Measurements from ENCODE around the gene DYNC1I2.

The DYNC1I2 gene

GRCh38 chr2:171735991-171736710, 48.9 kb downstream of the DYNC1I2 start:
- Histone ChIP-seq H3K36me3 (ENCODE audit: insufficient read depth, low read length) (peaks cover 43% of the 10 kb centered on the region), H2AFZ (ENCODE audit: low read length) (no peak overlapping the region)

GRCh38 chr2:171741189-171741588, 53.9 kb downstream of the DYNC1I2 start:
- no peak overlapping the region for H2AFZ ChIP-seq (ENCODE audit: low read length)
- no peaks in the 10 kb centered on the region for H3K79me2 ChIP-seq (ENCODE audit: insufficient read depth, low read length)
- H3K27ac ChIP-seq (ENCODE audit: low read depth, low read length, poor library complexity, severe bottlenecking): no peak overlapping the region
- H4K20me1 ChIP-seq (ENCODE audit: insufficient read depth, low read length): no peaks in the 10 kb centered on the region
- H3K9me3 ChIP-seq (ENCODE audit: low read length): no peaks in the 10 kb centered on the region
- H3K9me2 ChIP-seq (ENCODE audit: low read depth, low read length): no peaks in the 10 kb centered on the region
- H3K4me3 ChIP-seq (ENCODE audit: low read depth, low read length, poor library complexity, severe bottlenecking): no peak overlapping the region
- no peak for TF ChIP-seq CTCF (IDR thresholded peaks at IDR 0.05; ENCODE audit: low read length)
- TF ChIP-seq EZH2 (IDR thresholded peaks at IDR 0.05; ENCODE audit: borderline replicate concordance, low read length): no peak
- H3K9ac ChIP-seq (ENCODE audit: low read length): no peak overlapping the region
- H3K4me1 ChIP-seq (ENCODE audit: insufficient read depth, low read length, severe bottlenecking): peaks cover 9% of the 10 kb centered on the region
- H3K4me2 ChIP-seq (ENCODE audit: low read length): no peak overlapping the region
- H3F3A ChIP-seq (ENCODE audit: insufficient read depth, low read length): no peaks in the 10 kb centered on the region
- no peaks in the 10 kb centered on the region for H3K27me3 ChIP-seq (ENCODE audit: insufficient read depth, low read length)
- peaks cover 41% of the 10 kb centered on the region for H3K36me3 ChIP-seq (ENCODE audit: insufficient read depth, low read length)

More at GRCh38 chr2:171735991-171736710, 48.9 kb downstream of the DYNC1I2 start:
- H3K27me3 ChIP-seq (ENCODE audit: insufficient read depth, low read length): no peaks in the 10 kb centered on the region
- H3K9me2 ChIP-seq (ENCODE audit: low read depth, low read length): no peaks in the 10 kb centered on the region
- H3K4me3 ChIP-seq (ENCODE audit: low read depth, low read length, poor library complexity, severe bottlenecking): no peak overlapping the region
- no peaks in the 10 kb centered on the region for H3K9me3 ChIP-seq (ENCODE audit: low read length)
- peaks cover 5% of the 10 kb centered on the region for H3K4me1 ChIP-seq (ENCODE audit: insufficient read depth, low read length, severe bottlenecking)
- H3K79me2 ChIP-seq (ENCODE audit: insufficient read depth, low read length): no peaks in the 10 kb centered on the region
- no peak overlapping the region for H3K27ac ChIP-seq (ENCODE audit: low read depth, low read length, poor library complexity, severe bottlenecking)
- H3K4me2 ChIP-seq (ENCODE audit: low read length): no peak overlapping the region
- no peaks in the 10 kb centered on the region for H3F3A ChIP-seq (ENCODE audit: insufficient read depth, low read length)
- TF ChIP-seq EZH2 (IDR thresholded peaks at IDR 0.05; ENCODE audit: borderline replicate concordance, low read length): no peak
- TF ChIP-seq CTCF (IDR thresholded peaks at IDR 0.05; ENCODE audit: low read length): no peak
- no peaks in the 10 kb centered on the region for H4K20me1 ChIP-seq (ENCODE audit: insufficient read depth, low read length)
- no peak overlapping the region for H3K9ac ChIP-seq (ENCODE audit: low read length)

- TF ChIP-seq EZH2 (IDR thresholded peaks at IDR 0.05; ENCODE audit: borderline replicate concordance, low read length) (no peak), CTCF (IDR thresholded peaks at IDR 0.05; ENCODE audit: low read length) (no peak)
- H4K20me1 ChIP-seq (ENCODE audit: insufficient read depth, low read length): no peaks in the 10 kb centered on the region
- H3K4me2 ChIP-seq (ENCODE audit: low read length): no peak overlapping the region
- no peak overlapping the region for H3K27ac ChIP-seq (ENCODE audit: low read depth, low read length, poor library complexity, severe bottlenecking)
- no peaks in the 10 kb centered on the region for H3F3A ChIP-seq (ENCODE audit: insufficient read depth, low read length)
- H3K27me3 ChIP-seq (ENCODE audit: insufficient read depth, low read length): no peaks in the 10 kb centered on the region
- H3K4me1 ChIP-seq (ENCODE audit: insufficient read depth, low read length, severe bottlenecking): peaks cover 9% of the 10 kb centered on the region
- H3K9me3 ChIP-seq (ENCODE audit: low read length): no peaks in the 10 kb centered on the region
- no peak overlapping the region for H3K4me3 ChIP-seq (ENCODE audit: low read depth, low read length, poor library complexity, severe bottlenecking)
- no peak overlapping the region for H3K9ac ChIP-seq (ENCODE audit: low read length)
- peaks cover 36% of the 10 kb centered on the region for H3K36me3 ChIP-seq (ENCODE audit: insufficient read depth, low read length)
- H2AFZ ChIP-seq (ENCODE audit: low read length): no peak overlapping the region
- no peaks in the 10 kb centered on the region for H3K9me2 ChIP-seq (ENCODE audit: low read depth, low read length)
- H3K79me2 ChIP-seq (ENCODE audit: insufficient read depth, low read length): no peaks in the 10 kb centered on the region
Measured at GRCh38 chr2:171742760-171743159, 55.5 kb downstream of the DYNC1I2 start.

All from OCI-LY1 (cell line).